Stimulated activated CD4-positive, alpha-beta T cell treated with anti-CD3 and anti-CD28 coated beads, Interleukin-12 subunit alpha, Interleukin-12 subunit beta, amount 100 ng/mL, for 48 hours (primary cell): ENCODE results near the gene TMEM131L.

Experiments used
- DNase-seq, 3 donors: peaks; one replicate each; pipeline ENCODE4 v3.0.0-alpha.2; 2020; ENCODE audit warnings: low read depth in 2 of 3, low spot score in 1 of 3

The TMEM131L gene

DNA sequence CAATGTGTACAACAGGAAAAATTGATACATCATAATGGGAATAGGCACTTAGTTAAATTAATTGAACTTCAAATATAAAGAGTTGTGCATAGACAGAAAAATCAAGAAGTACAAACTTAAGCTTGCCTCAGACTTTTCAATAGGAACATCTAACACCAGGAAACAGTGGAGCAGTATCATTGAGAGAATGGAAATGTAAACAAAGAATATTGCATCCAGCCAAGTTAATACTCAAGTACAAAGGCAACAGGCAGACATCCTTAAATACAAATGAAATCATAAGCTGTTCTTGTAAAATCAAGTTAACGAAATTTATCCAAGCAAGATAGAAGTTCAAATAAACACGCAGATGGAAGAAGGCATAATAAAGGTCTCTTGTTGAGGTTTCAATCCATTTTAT lies 146.7 kb downstream of the TMEM131L start:
- DNase-seq: no peak

DNA sequence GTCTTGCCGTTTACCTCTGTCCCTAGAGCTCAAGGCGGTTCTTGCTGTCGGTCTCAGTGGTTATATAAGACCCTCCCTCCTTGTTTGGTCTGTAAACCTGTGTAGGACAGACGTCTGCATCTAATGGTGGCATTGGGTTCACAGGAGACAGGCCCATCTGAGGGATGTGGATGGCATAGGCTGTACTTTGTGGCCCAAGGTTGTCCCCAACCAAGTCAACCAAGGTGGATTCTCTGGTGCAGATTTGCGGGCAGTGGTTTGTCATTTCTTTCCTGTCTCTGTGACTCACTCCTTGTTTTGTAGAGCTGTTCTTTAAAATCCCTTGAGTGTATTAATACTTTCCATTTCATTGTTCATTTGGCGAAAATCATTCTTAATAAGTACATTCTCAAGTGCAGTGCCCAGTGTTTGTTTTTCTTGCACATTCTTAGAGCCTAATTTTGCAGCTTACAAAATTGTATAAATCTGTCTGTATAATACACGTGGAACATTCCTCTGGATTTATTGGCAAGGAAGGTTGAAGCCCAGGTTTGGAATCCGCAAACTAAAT lies 149.9 kb downstream of the TMEM131L start:
- DNase-seq: peak; percentile 41 to 59 (median 58)

DNA sequence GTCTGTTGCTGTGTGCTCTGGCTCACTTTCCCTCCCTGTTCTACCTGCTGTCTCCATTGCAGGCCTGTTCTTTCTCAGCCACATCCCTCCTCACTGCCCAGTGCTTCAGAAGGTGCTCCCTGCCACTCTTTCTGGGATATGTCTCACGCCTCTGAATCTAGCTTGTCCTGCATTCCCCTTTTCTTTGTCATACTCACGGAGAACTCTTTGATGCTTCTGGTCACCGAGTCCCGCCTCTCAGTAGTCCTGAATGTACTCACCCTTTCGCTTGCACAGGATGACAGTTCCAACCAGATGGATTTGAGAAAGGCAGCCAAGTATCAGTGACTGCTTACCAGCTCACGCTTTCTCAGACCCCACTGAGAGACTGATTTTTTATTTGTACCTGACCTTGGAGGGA lies 152.7 kb downstream of the TMEM131L start:
- no peak for DNase-seq

DNA sequence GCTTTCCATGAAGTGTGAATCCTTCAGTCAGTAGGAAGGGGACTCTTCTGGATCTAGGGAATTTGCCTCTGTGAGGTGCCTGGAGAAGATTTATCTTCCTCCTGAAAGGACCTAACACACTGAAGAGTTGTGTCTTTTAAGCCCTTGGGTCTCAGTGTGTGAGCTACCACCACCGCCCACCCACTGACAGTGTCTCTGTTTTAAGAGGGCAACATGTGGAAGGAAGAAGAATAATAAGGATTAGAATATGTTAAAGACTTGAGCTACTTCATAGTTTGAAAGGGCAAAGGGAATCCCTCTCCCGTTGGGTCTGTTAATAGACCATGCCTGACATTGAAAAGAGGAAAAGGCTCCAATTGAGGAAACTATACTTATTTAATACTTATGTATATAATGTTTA lies 153.7 kb downstream of the TMEM131L start:
- DNase-seq: no peak

DNA sequence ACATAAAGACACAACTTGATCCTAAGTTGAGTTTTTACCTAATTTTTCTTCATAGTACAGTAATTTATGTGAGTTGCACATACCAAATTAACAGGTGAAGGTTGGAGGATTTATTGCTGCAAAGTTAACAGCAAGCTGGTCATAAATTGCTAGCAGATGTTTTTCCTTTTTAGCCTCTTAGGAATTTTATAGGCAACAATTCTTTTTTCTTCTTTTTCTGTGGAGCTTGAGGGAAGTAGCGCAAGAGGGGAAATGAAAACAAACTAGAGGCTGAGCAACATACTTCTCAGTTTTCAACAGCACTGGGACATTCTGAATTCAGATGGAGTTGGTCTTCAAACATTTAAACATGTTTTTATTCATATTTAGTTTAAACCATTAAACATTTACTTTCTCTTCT lies 154.2 kb downstream of the TMEM131L start:
- no peak for DNase-seq

DNA sequence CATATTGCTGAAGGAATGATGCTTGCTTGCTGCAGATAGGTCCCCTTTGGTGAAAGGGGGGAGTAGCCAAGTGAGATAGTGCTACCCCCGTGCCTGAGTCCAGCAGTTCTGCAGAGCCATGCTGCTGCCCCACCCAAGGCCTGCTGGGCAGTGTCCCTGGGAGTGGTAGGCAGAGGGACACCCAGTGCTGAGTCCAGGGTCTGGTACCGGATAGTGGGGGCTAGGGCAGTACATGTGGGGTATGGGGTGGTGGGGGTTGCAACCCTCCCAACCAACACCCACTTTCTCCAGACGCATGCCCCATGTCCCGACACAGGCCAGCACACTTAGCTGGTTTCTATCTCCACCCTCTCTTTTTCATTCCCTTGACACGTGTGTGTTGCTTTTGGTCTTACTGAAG lies 155.9 kb downstream of the TMEM131L start:
- DNase-seq: no peak

DNA sequence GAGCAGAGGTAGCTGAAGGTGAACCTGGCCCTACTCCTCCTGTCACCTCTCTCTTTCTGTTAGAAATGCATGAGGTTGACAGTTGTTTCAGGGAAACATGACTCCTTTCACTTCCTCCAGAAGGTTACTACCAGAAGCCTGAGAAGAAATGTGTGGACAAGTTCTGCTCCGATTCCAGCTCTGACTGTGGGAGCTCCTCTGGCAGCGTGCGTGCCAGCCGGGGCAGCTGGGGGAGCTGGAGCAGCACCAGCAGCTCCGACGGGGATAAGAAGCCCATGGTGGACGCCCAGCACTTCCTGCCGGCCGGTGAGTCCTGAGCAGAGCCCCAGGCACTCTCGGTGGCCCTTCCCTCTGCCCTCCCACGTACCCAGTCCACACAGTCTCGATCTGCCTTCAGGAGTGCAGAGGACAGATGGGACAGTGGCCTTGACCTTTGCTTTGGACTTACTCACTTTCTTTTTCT lies 156.6 kb downstream of the TMEM131L start:
- DNase-seq: no peak

DNA sequence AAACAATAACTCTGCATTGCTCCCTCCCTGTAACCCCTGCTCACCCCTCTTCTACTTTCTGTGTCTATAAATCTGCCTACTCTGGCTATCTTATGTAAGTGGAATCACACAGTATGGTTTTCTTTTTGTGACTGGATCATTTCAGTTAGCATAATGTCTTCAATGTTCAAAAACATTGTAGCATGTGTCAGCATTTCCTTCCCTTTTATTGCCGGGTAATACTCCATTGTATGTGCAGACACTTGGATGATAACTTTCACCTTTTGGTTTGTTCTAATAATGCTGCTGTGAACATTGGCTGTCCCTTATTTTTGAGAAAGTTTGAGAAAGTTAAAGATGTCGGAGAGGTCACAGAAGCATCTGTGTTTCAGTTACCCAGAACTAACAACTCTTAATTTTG lies 157.3 kb downstream of the TMEM131L start:
- DNase-seq: no peak

DNA sequence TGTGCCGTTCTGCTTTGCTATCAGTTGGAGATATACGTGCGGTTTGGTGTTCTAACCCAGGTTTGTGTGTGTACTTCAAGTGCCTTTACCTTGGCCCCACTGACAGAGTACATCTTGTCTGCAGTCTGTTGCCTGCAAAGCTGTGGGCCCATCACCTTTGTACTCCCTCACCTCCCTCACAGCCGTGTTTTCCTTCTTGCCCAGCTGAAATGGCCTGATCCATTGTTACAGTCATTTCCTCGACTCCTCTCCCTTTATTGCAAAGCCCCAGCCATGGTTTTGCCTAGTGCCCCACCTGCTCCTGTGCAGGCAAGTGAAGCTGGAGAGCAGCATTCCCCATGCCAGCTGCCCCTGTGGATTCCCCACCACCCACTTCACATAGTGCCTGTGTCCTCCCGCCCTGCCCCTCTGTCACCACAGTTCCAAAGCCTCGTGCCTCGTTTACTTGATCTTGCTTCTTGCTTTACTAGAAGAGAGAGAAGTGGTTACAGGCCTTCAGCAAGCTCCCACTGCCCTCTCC lies 162.7 kb downstream of the TMEM131L start:
- DNase-seq: no peak

DNA sequence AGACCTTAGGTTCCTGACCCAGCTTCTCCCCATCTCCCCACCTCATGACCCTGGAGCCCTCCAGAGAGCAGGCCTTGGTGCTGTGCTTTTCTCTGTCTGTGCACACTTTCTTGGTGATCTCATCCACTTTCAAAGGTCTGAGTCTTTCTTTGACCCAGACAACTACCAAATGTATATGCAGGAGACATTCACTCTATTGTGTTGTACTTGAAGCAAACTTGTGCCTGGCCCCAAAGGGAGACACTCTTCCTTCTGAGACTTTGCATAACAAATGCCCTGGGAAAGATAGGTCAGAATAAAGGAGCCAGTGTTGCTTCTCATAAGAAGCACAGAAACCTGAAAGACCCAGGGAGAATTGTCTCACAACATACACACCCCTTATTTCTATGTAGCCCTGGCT lies 163.6 kb downstream of the TMEM131L start:
- no peak for DNase-seq

DNA sequence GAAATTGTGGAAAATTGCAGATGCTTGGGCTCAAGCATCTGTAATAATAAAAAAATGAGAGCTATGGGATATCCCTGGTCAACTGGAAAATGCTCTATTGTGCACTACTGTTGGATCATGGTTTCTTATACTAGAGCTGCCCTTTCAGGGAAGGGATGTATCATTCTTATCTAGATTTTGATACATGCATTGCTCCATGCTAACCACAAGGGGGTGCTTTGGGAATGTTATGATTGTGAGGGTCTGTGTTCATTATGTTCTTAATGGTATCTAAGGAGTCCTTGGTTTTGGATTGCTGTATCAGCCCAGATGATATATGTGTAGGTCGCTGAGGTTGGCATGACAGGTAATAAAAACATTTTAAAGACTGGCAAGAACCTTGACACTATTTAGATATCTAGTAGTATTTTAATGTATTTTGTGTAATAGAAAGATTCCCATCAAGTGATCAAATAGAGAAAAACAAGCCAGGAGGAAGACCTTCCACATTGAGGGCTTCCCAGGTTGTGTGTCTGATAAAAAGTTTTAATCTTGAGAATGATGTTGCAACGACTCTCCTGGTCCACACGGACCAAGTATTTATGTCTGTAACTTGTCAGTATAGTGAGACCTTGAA lies 168.7 kb downstream of the TMEM131L start:
- no peak for DNase-seq

DNA sequence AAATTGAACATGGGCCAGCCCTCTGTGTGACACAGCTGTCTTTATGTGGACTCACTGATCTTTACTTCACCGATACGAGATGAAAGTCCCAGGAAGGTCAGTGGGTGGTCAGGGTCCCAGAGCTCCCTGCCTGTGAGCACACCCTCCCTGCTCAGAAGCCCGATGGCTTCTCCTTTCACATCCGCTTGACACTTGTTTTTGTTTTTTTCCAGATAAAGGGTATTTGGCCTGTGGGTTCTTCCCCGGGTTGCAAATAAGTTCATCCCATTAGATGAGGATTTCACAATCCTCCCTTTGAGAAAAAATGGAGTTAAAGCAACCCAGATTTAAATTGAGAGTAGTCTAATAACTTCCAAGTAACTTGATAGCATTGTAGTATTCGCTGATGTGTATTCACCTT lies 169.7 kb downstream of the TMEM131L start:
- no peak for DNase-seq

DNA sequence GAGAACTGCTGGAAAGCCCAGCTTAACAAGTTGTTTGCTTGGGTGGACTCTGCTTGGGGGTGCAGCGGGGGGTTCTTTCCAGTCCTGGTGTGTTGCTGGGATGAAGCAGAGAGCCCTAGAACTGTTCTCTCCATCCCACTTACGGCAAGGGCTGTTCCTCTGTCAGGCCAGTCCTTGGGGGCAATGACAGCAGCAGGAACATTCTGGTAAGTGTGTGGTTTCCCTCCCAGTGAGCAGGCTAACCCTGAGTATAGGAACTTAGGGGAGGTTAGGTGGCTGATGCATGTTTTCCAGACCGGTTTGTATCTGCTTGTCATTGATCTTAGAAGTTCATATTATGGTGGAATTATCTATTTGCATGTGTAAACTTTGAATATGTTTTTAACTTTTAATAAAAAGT lies 171.0 kb downstream of the TMEM131L start:
- no peak for DNase-seq

DNA sequence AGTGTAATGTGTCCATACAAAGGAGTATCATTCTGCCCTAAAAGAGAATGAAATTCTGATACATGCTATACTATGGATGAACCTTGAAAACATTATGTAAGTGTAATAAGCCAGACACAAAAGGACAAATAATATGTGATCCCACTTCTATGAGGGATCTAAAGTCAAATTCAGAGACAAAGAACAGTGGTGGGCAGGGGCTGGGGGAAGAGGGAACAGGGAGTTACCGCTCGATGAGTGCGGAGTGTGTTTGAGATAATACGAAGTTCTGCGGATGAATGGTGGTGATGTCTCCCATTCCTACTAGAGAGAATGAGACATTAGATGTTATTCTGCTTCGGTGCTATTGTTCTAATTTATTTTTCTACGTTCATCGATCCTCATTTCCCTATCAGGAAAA lies 171.9 kb downstream of the TMEM131L start:
- DNase-seq: no peak

DNA sequence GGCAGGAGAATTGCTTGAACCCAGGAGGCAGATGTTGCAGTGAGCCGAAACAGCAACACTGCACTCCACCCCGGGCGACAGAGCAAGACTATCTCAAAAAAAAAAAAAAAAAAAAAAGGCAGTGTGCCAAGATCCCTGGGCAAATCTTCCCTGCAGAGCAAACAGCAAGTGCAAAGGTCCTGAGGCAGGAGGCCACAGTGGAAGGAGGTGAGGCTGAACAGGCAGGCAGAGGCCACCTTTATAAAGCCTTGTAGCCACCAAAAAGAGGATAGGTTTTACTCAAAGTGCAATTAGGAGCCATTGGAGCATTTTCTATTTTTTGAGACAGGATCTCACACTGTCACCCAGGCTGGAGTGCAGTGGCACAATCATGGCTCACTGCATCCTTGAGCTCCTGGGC lies 172.8 kb downstream of the TMEM131L start:
- DNase-seq: no peak

DNA sequence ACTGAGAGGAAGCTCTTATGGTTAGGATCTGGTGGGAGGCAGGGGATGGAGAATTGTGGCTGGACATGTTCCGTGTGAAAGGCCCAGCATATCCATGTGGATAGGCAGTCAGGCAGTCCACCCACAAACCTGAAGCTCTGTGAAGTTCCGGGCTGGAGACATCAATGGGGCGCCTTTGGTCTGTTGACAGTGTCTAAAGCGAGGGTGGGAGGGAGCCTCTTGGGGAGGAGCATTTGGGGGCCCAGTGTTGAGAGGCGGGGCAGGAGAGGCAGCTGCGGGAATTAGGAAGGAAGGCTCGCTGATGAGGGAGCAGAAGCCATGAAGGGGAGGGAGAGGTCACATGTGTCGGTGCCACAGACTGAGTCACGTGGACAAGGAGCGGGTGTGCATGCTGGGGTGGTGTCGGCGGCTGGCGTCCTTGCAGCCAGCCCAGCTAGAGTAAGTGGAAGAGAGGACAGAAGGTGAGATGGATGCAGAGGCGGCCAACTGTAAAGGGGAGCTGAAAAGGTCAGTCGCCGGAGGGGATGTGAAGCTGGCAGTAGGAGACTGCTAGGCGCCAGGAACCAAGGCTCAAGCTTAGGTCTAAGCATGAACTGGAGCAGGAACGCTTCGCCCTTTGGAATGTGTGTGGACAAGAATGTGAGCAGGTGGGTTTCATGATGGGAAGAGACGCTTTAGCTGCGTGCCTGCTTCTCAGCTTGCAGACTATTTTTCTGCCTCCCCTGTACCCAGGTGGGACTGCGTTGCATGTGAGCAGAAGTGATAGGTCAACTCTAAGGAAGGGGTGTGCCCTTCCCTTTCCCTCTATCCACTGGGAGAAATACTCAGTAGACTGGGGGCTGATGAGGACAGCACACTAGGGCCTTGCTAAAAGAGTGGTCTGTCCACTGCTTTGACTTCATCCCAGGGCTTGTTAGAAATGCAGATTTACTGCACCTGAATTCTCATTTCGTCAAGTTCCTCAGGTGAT lies 174.0 kb downstream of the TMEM131L start:
- DNase-seq: no peak

DNA sequence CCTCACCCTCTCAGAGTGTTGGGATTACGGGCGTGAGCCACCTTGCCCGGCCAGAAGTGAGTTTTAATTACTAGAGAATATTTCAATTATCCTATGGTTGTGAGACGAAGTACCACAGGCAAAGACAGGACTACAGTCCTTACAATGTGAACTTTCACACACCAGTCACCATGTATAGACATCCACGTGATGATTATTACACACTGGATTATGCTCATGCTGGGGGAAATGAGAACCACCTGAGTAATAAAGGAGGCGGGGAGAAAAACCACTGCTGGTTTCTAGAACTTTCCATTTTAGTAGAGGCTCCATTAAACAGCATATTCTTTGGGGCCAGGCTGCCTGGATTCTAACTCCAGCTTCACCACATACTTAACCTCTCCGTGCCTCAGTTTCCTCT lies 175.4 kb downstream of the TMEM131L start:
- no peak for DNase-seq

DNA sequence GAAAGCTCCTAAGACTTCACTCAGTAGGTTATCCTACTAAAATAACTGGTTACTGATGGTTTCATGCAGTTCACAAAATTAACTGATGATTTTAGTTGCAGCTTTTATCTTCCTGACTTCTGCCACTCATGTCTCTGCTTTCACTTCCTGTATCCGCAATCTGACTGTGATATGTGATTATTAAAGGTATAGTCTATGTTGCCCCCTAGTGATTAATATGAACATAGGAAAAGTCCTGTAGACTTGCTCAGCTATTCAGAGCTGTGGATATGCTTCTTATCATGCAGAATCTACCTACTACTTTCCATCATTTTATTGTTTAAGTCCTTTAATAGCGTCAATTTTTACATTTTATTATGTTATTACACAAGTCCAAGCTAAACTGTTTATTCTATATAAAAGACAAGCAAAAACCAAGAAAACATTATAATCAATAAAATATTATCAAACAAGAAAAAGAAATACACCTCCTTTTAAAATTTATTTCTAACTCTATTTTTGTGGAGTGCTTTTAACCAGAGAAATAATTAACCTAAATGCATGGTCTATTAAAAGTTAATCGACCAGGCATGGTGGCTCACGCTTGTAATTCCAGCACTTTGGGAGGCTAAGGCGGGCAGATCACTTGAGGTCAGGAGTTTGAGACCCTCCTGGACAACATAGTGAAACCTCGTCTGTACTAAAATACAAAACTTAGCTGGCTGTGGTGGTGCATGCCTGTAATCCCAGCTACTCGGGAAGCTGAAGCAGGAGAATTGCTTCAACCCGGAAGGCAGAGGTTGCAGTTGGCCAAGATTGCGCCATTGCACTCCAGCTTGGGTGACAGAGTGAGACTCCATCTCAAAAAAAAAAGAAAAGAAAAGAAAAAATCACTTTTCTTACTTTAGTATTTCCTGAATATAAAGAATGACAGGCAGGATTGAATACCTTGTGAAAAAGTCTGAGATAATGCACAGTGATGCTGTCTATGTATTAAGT lies 177.5 kb downstream of the TMEM131L start:
- no peak for DNase-seq

DNA sequence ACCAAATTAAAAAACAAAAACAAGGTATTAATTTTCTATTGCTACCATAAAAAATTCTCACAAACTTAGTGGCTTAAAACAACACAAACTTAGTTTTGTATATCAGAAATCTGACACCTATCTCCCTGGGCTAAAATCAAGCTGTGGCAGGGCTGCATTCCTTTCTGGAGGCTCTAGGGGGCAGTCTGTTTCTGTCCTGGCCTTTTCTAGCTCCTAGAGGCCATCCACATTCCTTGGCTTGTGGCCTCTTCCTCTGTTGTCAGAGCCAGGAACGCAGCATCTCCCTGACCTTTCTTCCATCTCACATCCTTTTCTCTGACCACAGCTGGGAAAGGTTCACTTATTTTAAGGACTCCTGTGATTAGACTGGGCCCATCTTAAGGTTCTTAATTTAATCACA lies 179.0 kb downstream of the TMEM131L start:
- peak in 1 of 3 donors; percentile 26 for DNase-seq

DNA sequence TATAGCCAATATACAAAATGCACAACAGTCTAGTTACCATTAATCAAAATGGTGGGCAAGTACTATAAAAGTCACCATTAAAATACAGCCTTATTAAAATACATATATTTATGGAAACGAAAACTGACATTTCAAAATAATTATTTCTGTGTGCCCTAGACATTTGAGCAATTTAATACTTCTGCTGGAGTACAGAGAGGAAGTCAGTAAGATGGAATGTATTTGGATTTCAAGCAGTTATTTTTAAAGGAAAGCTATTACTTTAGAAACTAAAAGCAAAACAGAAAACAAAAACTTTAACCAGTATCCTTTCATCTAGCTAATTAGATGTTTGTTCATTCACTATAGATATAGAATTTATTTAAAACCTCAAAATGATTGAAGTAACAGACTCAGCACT lies 180.1 kb downstream of the TMEM131L start:
- DNase-seq: no peak

DNA sequence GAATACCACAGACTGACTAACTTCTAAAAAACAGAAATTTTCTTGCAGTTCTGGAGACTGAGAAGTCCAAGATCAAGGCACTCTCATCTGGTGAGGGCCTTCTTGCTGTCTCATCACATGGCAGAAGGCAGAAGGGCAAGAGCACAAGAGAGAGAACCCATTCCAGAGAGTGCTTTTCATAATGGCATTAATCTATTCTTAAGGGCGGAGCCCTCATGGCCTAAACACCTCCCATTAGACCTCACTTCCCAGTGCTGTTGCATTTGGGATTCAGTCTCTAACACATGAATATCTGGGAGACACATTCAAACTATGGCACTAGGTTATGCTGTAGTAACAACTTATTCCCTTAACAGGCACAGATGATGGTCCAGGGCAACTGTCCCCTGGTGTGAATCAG lies 180.8 kb downstream of the TMEM131L start:
- no peak for DNase-seq
